GM12872 (cell line): ENCODE measurements around the gene AQP7.

Experiments used
- CTCF ChIP-seq: IDR thresholded peaks from 3 replicates; pipeline ENCODE4 v1.5.1; 2011; ENCODE audit warnings: low read depth, mild to moderate bottlenecking, low read length, moderate library complexity; ENCODE audit not compliant: insufficient read depth

AQP7 gene

GRCh38 chr9:33438926-33439680 is 36.7 kb upstream of the AQP7 start:
- TF ChIP-seq CTCF: no peak

- TF ChIP-seq CTCF: no peak
Observed at GRCh38 chr9:33437898-33438297, 35.5 kb upstream of the AQP7 start.

DNA sequence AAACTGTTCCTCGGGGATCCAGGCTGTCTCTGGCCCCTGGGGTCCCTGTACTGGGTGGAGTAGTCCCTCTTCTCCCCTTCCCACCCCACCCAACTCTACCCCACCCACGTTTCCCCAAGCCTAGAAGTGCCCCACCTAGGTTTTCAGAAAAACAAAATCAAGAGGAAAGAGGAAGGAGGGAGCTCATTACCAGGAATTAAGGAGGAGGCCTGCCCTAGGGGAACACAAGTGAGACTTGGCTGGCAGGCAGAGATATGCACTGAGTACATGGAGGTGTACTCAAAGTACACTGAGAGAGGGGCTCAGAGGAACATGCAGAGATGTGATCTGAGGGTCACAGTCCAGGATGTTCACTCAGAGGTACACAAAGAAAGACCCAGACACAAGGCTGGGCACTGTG is 34.8 kb upstream of the AQP7 start:
- TF ChIP-seq CTCF: no peak

DNA sequence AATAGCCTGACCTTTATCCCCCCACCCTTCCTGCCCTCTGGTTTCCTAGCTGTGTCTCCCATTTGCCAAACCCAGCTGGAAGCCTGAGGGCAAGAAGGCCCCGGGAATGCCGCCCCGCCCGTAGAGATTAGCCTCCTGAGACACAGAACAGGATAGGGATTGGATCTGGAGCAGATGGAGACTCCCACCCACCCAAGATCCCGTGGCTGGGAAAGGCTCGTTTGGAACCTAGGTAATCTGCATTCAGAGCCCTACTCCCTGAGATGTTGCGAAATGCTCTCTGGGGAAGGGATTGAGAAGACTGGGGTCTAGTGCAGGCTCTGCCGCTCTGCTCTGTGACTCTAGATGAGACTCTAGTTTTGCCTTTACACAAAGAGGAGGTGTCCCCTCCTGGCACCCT is 34.1 kb upstream of the AQP7 start:
- no peak for TF ChIP-seq CTCF

DNA sequence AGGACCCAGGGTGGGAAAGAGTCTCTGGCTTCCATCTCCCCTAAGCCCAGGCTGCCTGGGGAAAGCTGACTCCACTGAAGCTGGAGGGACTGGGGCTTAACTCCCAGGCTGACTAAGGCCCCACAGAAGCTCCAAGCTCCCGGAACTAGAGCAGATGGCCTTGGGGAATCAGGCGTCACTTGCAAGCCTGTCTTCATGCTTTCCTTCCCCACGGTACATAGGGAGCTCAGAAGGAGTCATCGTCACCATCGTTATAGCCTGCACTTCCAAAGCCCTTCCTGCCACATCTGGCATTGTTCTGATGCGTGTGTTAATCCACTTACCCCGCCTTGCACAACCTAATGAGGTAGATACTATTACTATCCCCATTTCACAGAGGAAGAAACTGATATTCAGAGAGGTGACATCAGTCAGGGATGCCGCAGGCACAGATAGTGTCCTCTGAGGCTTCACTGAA is 33.5 kb upstream of the AQP7 start:
- TF ChIP-seq CTCF: no peak

DNA sequence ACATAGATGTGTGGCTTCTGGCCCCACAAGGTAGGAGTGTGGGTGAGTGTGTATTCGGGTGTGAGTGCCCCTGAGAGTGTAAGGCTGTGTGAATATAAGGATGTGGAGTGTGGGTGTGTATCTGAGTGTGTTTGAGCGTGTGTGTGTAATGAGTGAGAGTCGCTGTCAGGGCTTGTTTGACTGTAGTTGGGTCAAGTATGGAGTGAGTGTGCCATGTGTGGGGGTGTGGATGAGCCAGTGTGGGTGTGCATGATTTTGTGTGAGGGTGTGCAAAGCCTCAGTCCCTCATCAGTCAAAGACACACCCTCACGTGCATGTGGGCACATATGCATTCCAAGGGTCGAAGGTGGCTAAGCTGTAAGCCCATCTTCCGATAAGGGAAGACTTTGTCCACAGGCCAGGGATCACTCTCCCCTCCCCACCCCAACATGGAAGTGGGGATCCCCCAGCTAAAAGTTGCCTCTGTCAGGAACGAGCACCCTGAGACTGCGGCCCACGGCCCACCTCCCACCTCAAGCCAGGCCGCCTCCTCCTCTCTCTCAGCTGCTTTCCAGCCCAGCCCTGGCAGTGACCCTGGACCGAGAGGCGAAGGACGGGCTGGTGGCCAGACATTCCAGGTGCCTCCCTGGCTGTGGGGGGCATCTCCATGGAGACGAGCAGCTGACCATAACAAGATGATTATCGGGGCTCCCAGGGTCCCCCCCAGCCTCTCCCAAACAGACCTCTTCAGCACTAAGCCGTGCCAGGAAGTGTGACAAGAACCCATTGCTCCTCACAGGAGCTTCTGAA is 32.1 kb upstream of the AQP7 start:
- TF ChIP-seq CTCF: no peak

DNA sequence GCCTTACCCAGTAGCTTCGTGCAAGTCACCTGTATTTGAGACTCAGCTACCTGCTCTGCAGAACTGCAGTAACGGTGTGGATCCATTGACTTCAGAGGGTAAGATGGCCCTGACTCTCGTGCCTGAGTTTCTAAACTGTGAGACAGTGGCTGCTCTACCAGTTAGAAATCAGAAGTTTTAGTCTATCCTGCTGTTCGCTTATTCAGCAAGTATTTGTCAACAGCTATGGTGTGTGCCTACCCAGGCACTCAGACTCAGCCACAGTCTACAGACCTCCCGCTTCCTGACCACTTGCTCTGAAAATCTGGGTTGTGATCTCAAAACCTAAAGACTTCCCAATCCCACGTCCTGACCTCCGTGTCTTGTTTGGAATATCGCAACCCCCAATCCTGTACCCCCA is 31.5 kb upstream of the AQP7 start:
- no peak for TF ChIP-seq CTCF
